IMR-90 (cell line): Measurements from ENCODE around the gene MPP2. TPM values are rescaled to one million over a fixed set of nuclear protein-coding genes. Genes with fewer than 3 reads are reported as not detected.

ENCODE experiments used
- ATAC-seq: fragments of 200-7000 bp; cut with Tn5 transposase; 2 replicates; pipeline ENCODE4 v1.9.1; 2020; ENCODE audit warnings: low read depth, mild to moderate bottlenecking, moderate library complexity
- BruUV-seq: library from RNA; stranded (reverse); fragments of 400-500 nt; replicated peaks from 2 replicates; lab custom pipeline; 2021; lab: Mats Ljungman, UMichigan
- CTCF ChIA-PET: fragments of 300-600 bp; formaldehyde crosslinking; extraction: SDS; loops from one replicate; lab custom pipeline; 2021; ENCODE audit warnings: antibody characterized with exemption; lab: Yijun Ruan, JAX
- POLR2A ChIA-PET: fragments of 300-600 bp; sonication (Branson Sonifier 250); formaldehyde crosslinking; loops from one replicate; lab custom pipeline; 2022; ENCODE audit warnings: antibody characterized with exemption; ENCODE audit not compliant: unreplicated experiment; lab: Charles Lee
- DNase-seq: peaks from one replicate; pipeline ENCODE4 v3.0.0; 2013
- H2AFZ ChIP-seq: replicated peaks from 2 replicates; pipeline ENCODE3; 2013; ENCODE audit warnings: low read length, mild to moderate bottlenecking; ENCODE audit not compliant: poor library complexity
- H2AK5ac ChIP-seq: 2 replicates; pipeline ENCODE4 v1.6.1; 2013; ENCODE audit warnings: low read depth, low read length, inconsistent platforms
- H2AK9ac ChIP-seq: replicated peaks from 2 replicates; pipeline ENCODE3; 2013; ENCODE audit warnings: mild to moderate bottlenecking, low read depth, low read length, moderate library complexity; ENCODE audit not compliant: poor library complexity
- H2BK120ac ChIP-seq: 2 replicates; pipeline ENCODE4 v1.6.1; 2013; ENCODE audit warnings: low read depth, low read length, inconsistent platforms
- H2BK15ac ChIP-seq: 3 replicates; pipeline ENCODE4 v1.6.1; 2013; ENCODE audit warnings: low read depth, low read length, inconsistent platforms
- H2BK20ac ChIP-seq: 2 replicates; pipeline ENCODE4 v1.6.1; 2013; ENCODE audit warnings: low read depth, mild to moderate bottlenecking, inconsistent platforms, low read length, moderate library complexity
- H2BK5ac ChIP-seq: 2 replicates; pipeline ENCODE4 v1.6.1; 2013; ENCODE audit warnings: mild to moderate bottlenecking, low read depth, low read length, inconsistent platforms; ENCODE audit not compliant: poor library complexity, severe bottlenecking
- H3K14ac ChIP-seq: replicated peaks from 2 replicates; pipeline ENCODE4 v1.6.1; 2013; ENCODE audit warnings: low read depth, low read length, inconsistent platforms
- H3K18ac ChIP-seq: 2 replicates; pipeline ENCODE4 v1.6.1; 2013; ENCODE audit warnings: low read depth, low read length, control low read depth
- H3K23ac ChIP-seq: 2 replicates; pipeline ENCODE4 v1.6.1; 2013; ENCODE audit warnings: low read depth, low read length, inconsistent platforms
- H3K27ac ChIP-seq: 2 replicates; pipeline ENCODE4 v1.5.1; 2013; ENCODE audit warnings: mild to moderate bottlenecking, control low read depth, low read length; ENCODE audit not compliant: insufficient read depth
- H3K27me3 ChIP-seq: 2 replicates; pipeline ENCODE4 v1.6.1; 2013; ENCODE audit warnings: low read length; ENCODE audit not compliant: control insufficient read depth, insufficient read depth
- H3K36me3 ChIP-seq: 2 replicates; pipeline ENCODE4 v1.6.1; 2013; ENCODE audit warnings: low read length, mixed read lengths; ENCODE audit not compliant: control insufficient read depth, insufficient read depth
- H3K4ac ChIP-seq: 2 replicates; pipeline ENCODE4 v1.6.1; 2013; ENCODE audit warnings: low read depth, low read length, inconsistent platforms
- H3K4me1 ChIP-seq: 2 replicates; pipeline ENCODE4 v1.6.1; 2013; ENCODE audit warnings: low read length, mixed read lengths; ENCODE audit not compliant: control insufficient read depth, insufficient read depth
- H3K4me2 ChIP-seq: 2 replicates; pipeline ENCODE4 v1.6.1; 2013; ENCODE audit warnings: low read depth, mild to moderate bottlenecking, control low read depth, low read length, moderate library complexity
- H3K4me3 ChIP-seq: 2 replicates; pipeline ENCODE4 v1.5.1; 2013; ENCODE audit warnings: low read depth, mild to moderate bottlenecking, control low read depth, low read length, moderate library complexity; ENCODE audit not compliant: insufficient read depth
- H3K56ac ChIP-seq: 2 replicates; pipeline ENCODE4 v1.6.1; 2013; ENCODE audit warnings: low read length, inconsistent platforms; ENCODE audit not compliant: insufficient read depth; ENCODE audit errors: extremely low read depth
- H3K79me1 ChIP-seq, 2 experiments: 2 replicates each; pipeline ENCODE4 v1.6.1; 2013; ENCODE audit warnings: low read length in 2 of 2, inconsistent platforms in 1 of 2, low read depth in 1 of 2
- H3K9ac ChIP-seq: 2 replicates; pipeline ENCODE4 v1.6.1; 2013; ENCODE audit warnings: low read depth, low read length, control low read depth
- H3K9me1 ChIP-seq: 2 replicates; pipeline ENCODE4 v1.6.1; 2013; ENCODE audit warnings: low read length, inconsistent platforms; ENCODE audit not compliant: insufficient read depth
- H3K9me3 ChIP-seq: 2 replicates; pipeline ENCODE4 v1.6.1; 2013; ENCODE audit warnings: low read length; ENCODE audit not compliant: control insufficient read depth, insufficient read depth
- H4K20me1 ChIP-seq: 2 replicates; pipeline ENCODE4 v1.6.1; 2013; ENCODE audit warnings: low read length, inconsistent platforms; ENCODE audit not compliant: insufficient read depth
- H4K5ac ChIP-seq: 2 replicates; pipeline ENCODE4 v1.6.1; 2013; ENCODE audit warnings: mild to moderate bottlenecking, low read depth, low read length, control low read depth
- H4K8ac ChIP-seq, 2 experiments: 2 replicates each; pipeline ENCODE4 v1.6.1; 2013; ENCODE audit warnings: low read depth in 2 of 2, low read length in 2 of 2, control low read depth in 1 of 2, inconsistent platforms in 1 of 2
- H4K91ac ChIP-seq: 2 replicates; pipeline ENCODE4 v1.6.1; 2013; ENCODE audit warnings: low read depth, low read length, inconsistent platforms; ENCODE audit not compliant: insufficient read depth
- BHLHE40 ChIP-seq: fragments of 150-350 bp; IDR thresholded peaks from 2 replicates; pipeline ENCODE4 v1.6.1; 2016; ENCODE audit warnings: mild to moderate bottlenecking, low read depth, low read length
- MAZ ChIP-seq: IDR thresholded peaks from 2 replicates; pipeline ENCODE4 v1.6.1; 2012; ENCODE audit warnings: low read depth, mild to moderate bottlenecking, low read length, improper control_type of control experiment, moderate library complexity, borderline replicate concordance
- WGBS, 2 experiments: methylation state at CpG; one replicate each; pipeline versions ENCODE4 v1.1.5 to v1.1.7; 2013; ENCODE audit warnings: missing lambda C conversion rate in 2 of 2; ENCODE audit not compliant: insufficient read length in 1 of 2; ENCODE audit errors: extremely low coverage in 2 of 2; 5-methylcytosine and 5-hydroxymethylcytosine counted together
- dilution Hi-C: fragments of 300-500 bp; cut with HindIII; formaldehyde crosslinking; loops from one replicate; pipeline ENCODE4 v1.14.3; 2018; ENCODE audit warnings: low sequenced_read_pairs; ENCODE audit not compliant: unreplicated experiment
- in situ Hi-C: fragments of 300-500 bp; cut with MboI; formaldehyde crosslinking; loops from 3 replicates; pipeline ENCODE4 v1.14.3; 2019; ENCODE audit warnings: low sequenced_read_pairs, inconsistent platforms, mixed read lengths
- intact Hi-C: fragments of 100-400 bp; cut with micrococcal nuclease; formaldehyde crosslinking; loops from 2 replicates; pipeline ENCODE4 v1.10.0; 2022
- polyA plus RNA-seq, 3 experiments: library from polyadenylated mRNA; depleted of rRNA; stranded (reverse); fragments of >200 nt; gene quantifications; 2 replicates each; pipeline ENCODE4 v1.2.3, GENCODE V29; 2012; ENCODE audit warnings: low replicate concordance in 1 of 3
- total RNA-seq: library from RNA; depleted of rRNA; stranded (reverse); fragments of >200 nt; gene quantifications from 2 replicates; pipeline ENCODE4 v1.2.3, GENCODE V29; 2012

MPP2 gene
- total and polyA plus RNA-seq, 2 of the 4 experiments (the other 2 are of a cell fraction): 3.2 to 3.8 TPM

DNA sequence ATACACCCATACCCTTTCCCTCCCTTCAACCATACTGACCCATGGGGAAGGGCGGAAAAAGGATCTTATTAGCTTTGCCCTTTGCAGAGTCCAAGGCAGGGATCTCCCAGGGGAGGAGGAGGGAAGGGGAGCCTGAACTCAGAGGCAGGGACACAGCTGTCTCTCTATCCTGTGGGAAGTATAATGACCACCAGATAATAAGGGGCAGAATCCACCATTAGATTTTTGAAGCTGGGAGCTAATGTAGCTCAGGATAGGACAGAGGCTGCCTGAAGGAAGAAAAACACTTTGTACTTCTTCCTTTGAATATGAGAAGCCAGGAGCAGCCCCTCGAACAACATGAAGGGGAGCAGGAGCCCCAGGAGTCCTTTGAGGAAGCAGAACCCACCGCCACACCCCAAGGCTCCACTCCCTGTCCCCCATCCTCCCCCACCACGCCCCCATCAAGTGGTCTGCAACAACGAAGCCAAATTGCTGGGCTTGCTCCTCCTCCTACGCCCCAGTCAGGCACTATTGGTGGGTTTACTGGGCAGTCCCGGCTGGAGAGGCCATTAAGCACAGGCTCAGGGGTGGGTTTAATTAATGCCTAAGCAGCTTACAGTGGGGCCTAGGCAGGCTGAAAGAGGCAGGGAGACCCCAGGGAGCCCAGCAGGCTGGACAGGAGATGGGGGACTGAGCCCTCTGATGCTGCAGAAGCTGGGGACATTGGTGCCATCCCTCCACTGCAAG is 5.3 kb downstream of the MPP2 start:
- Histone ChIP-seq H3K79me1 (no peaks in the 10 kb centered on the region), H3K56ac (no peak overlapping the region), H2AFZ (no peak overlapping the region), H3K18ac (no peak overlapping the region), H3K23ac (no peak overlapping the region), H3K27me3 (peaks cover 4% of the 10 kb centered on the region; the same call in 1 of the 2 replicates), H2AK9ac (no peak overlapping the region), H2BK15ac (no peak overlapping the region), H2BK120ac (no peak overlapping the region), H3K9me1 (0 out of 2 replicates have a peak, but pooled peaks cover 4% of the 10 kb centered on the region), H4K20me1 (peaks cover 8% of the 10 kb centered on the region), H3K9me3 (no peaks in the 10 kb centered on the region), H3K36me3 (no peaks in the 10 kb centered on the region), H4K91ac (no peak overlapping the region), H2BK20ac (no peak overlapping the region), H2BK5ac (no peak overlapping the region), H3K4me1 (peaks cover 4% of the 10 kb centered on the region), H3K4me2 (no peak overlapping the region), H4K8ac (no peak overlapping the region), H3K9ac (no peak overlapping the region), H4K5ac (no peak overlapping the region), H2AK5ac (no peak overlapping the region), H3K27ac (no peak overlapping the region), H3K4me3 (no peak overlapping the region), H3K14ac (no peak overlapping the region), H3K4ac (no peak overlapping the region)
- TF ChIP-seq MAZ (no peak), BHLHE40 (no peak)
- intact Hi-C loops: no loop called here
- no TSS peak for BruUV-seq
- dilution Hi-C loops: no loop called here
- ATAC-seq (no peak), DNase-seq (no peak)
- ChIA-PET POLR2A (no interaction called here), CTCF (no interaction called here)
- WGBS, 2 experiments: no CpG with 5 or more reads among the region's 7 CpGs
- in situ Hi-C loops: no loop called here
